Large intestine (tissue), 3 donors: Measurements from ENCODE around the gene C8A. TPM values are rescaled to one million over a fixed set of nuclear protein-coding genes. Genes with fewer than 3 reads are reported as not detected.

Experiments used
- DNase-seq, 2 donors: peaks; one replicate each; pipeline versions ENCODE4 v3.0.0 to v3.0.0-alpha.2; 2013
- H3K27ac ChIP-seq: one replicate; pipeline ENCODE4 v1.5.1; 2013; ENCODE audit warnings: low read length
- H3K27me3 ChIP-seq: 2 replicates; pipeline ENCODE4 v1.6.1; 2013; ENCODE audit warnings: low read length; ENCODE audit not compliant: control insufficient read depth, insufficient read depth
- H3K36me3 ChIP-seq: 2 replicates; pipeline ENCODE4 v1.6.1; 2013; ENCODE audit warnings: low read length; ENCODE audit not compliant: control insufficient read depth, insufficient read depth
- H3K4me1 ChIP-seq: one replicate; pipeline ENCODE4 v1.6.1; 2013; ENCODE audit warnings: low read length; ENCODE audit not compliant: control insufficient read depth, insufficient read depth
- H3K4me3 ChIP-seq: one replicate; pipeline ENCODE4 v1.5.1; 2013; ENCODE audit warnings: low read length
- H3K9me3 ChIP-seq: one replicate; pipeline ENCODE4 v1.6.1; 2013; ENCODE audit warnings: mild to moderate bottlenecking, low read depth, low read length, moderate library complexity; ENCODE audit not compliant: control insufficient read depth
- WGBS: methylation state at CpG from one replicate; pipeline ENCODE4 v1.1.5; 2013; ENCODE audit warnings: low lambda C conversion rate; ENCODE audit not compliant: insufficient coverage; 5-methylcytosine and 5-hydroxymethylcytosine counted together
- polyA plus RNA-seq: library from polyadenylated mRNA; unstranded; fragments of 120-200 nt; gene quantifications from one replicate; pipeline ENCODE4 v1.2.1, GENCODE V29; 2013

The C8A gene
- polyA plus RNA-seq, 1 donor: 0.34 TPM

- H3K4me3 ChIP-seq: no peak overlapping the region
- H3K36me3 ChIP-seq: no peaks in the 10 kb centered on the region
Observed at GRCh38 chr1:56859287-56859686, 4.7 kb downstream of the C8A start.

GRCh38 chr1:56863265-56863992 is 8.8 kb downstream of the C8A start:
- peak overlapping the region; percentile 72 for H3K27ac ChIP-seq
- no peak overlapping the region for H3K4me3 ChIP-seq
- no peaks in the 10 kb centered on the region for H3K9me3 ChIP-seq
- H3K36me3 ChIP-seq: no peaks in the 10 kb centered on the region
- 100% methylated on average over 2 of the region's 3 CpGs for WGBS
- H3K27me3 ChIP-seq: peaks cover 2% of the 10 kb centered on the region
- peak; percentile 39 to 73 for DNase-seq
- H3K4me1 ChIP-seq: peaks cover 6% of the 10 kb centered on the region

More at GRCh38 chr1:56859287-56859686, 4.7 kb downstream of the C8A start:
- DNase-seq: no peak
- peaks cover 15% of the 10 kb centered on the region for H3K4me1 ChIP-seq
- no peaks in the 10 kb centered on the region for H3K9me3 ChIP-seq
- no peak overlapping the region for H3K27ac ChIP-seq
- no peaks in the 10 kb centered on the region for H3K27me3 ChIP-seq

DNA sequence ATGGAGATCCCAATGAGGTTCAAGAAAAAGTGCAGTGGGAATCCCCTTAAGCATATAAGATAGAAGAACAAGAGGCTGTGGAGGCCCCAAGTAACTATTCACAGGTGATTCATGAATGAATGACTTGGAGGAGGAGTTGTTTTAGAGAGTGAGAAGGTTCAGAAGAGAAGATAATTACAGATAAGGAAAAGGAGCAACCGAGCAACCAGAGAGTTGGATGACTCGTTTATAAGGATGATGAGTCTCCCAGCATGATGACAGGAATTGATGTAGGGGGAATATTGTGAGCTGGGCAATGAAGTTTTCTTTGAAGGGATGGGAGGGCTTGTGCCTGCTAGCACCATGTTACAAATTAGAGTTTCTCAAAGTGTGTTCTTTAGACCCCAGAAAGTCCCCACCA is 9.8 kb downstream of the C8A start:
- peaks cover 2% of the 10 kb centered on the region for H3K27me3 ChIP-seq
- H3K4me3 ChIP-seq: no peak overlapping the region
- H3K4me1 ChIP-seq: peaks cover 6% of the 10 kb centered on the region
- peak overlapping the region; percentile 24 for H3K27ac ChIP-seq
- WGBS: 40% methylated on average over 1 of the region's 2 CpGs
- H3K9me3 ChIP-seq: no peaks in the 10 kb centered on the region
- H3K36me3 ChIP-seq: no peaks in the 10 kb centered on the region
- peak in 1 of 2 donors; percentile 49 for DNase-seq

- WGBS: 100% methylated on average over 1 of the region's 2 CpGs
- Histone ChIP-seq H3K27me3 (peaks cover 2% of the 10 kb centered on the region), H3K36me3 (no peaks in the 10 kb centered on the region), H3K27ac (no peak overlapping the region), H3K4me3 (no peak overlapping the region), H3K9me3 (no peaks in the 10 kb centered on the region), H3K4me1 (peaks cover 6% of the 10 kb centered on the region)
- no peak for DNase-seq
Observed at GRCh38 chr1:56866656-56867055, 12.1 kb downstream of the C8A start.

DNA sequence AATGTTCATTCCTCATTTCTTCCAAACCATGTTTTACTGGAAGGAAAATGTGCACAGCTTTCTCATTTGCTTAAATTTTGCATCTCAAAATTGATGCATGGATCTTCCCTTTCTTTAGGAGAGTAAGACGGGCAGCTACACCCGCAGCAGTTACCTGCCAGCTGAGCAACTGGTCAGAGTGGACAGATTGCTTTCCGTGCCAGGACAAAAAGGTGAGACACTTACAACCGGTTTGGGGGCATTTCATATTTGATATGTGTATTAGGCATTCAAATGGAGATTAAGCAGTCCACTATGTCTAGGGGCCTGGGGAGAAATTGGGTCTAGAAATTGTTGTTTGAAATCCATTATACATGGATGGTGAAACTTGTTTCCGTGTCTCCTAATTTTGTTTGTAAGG is 12.9 kb downstream of the C8A start:
- Histone ChIP-seq H3K27ac (no peak overlapping the region), H3K27me3 (peaks cover 2% of the 10 kb centered on the region), H3K4me1 (peaks cover 6% of the 10 kb centered on the region), H3K36me3 (no peaks in the 10 kb centered on the region), H3K4me3 (no peak overlapping the region), H3K9me3 (no peaks in the 10 kb centered on the region)
- no CpG with 5 or more reads among the region's 5 CpGs for WGBS
- no peak for DNase-seq

GRCh38 chr1:56868761-56869160 is 14.2 kb downstream of the C8A start:
- Histone ChIP-seq H3K36me3 (no peaks in the 10 kb centered on the region), H3K9me3 (no peaks in the 10 kb centered on the region), H3K27ac (no peak overlapping the region), H3K4me3 (no peak overlapping the region), H3K4me1 (peaks cover 13% of the 10 kb centered on the region), H3K27me3 (peaks cover 2% of the 10 kb centered on the region)
- no peak for DNase-seq
- 100% methylated on average over 1 of the region's 2 CpGs for WGBS

DNA sequence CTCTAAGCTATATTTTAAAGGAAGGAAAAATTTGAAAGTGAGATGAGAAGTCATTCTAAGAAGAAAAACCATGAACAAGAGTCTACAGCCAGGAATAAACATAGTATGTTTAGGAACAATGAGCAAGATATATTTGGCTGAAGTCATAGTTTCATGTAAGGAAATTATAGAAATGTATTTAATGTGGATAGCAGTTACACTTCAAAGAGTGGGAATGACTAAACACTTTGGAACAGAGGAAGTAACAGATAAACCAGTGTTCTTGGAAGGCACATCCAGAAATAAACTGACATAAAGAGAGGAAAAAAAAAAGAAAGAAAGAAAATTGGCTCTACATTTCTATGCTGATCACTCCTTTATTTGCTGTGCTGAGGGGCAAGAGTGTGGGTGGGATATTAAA is 18.0 kb downstream of the C8A start:
- Histone ChIP-seq H3K4me1 (peaks cover 8% of the 10 kb centered on the region), H3K27me3 (no peaks in the 10 kb centered on the region), H3K4me3 (no peak overlapping the region), H3K27ac (no peak overlapping the region), H3K9me3 (no peaks in the 10 kb centered on the region), H3K36me3 (no peaks in the 10 kb centered on the region)
- DNase-seq: no peak

GRCh38 chr1:56873213-56873612 is 18.6 kb downstream of the C8A start:
- H3K4me1 ChIP-seq: peaks cover 8% of the 10 kb centered on the region
- H3K4me3 ChIP-seq: no peak overlapping the region
- WGBS: no CpG with 5 or more reads among the region's 1 CpG
- H3K27me3 ChIP-seq: no peaks in the 10 kb centered on the region
- no peak for DNase-seq
- H3K9me3 ChIP-seq: no peaks in the 10 kb centered on the region
- no peaks in the 10 kb centered on the region for H3K36me3 ChIP-seq
- no peak overlapping the region for H3K27ac ChIP-seq

- H3K9me3 ChIP-seq: no peaks in the 10 kb centered on the region
- H3K4me1 ChIP-seq: peaks cover 8% of the 10 kb centered on the region
- H3K4me3 ChIP-seq: no peak overlapping the region
- H3K27ac ChIP-seq: no peak overlapping the region
- WGBS: 100% methylated on average over 1 of the region's 4 CpGs
- DNase-seq: no peak
- H3K36me3 ChIP-seq: no peaks in the 10 kb centered on the region
- H3K27me3 ChIP-seq: no peaks in the 10 kb centered on the region
Observed at GRCh38 chr1:56874689-56875088, 20.1 kb downstream of the C8A start.

DNA sequence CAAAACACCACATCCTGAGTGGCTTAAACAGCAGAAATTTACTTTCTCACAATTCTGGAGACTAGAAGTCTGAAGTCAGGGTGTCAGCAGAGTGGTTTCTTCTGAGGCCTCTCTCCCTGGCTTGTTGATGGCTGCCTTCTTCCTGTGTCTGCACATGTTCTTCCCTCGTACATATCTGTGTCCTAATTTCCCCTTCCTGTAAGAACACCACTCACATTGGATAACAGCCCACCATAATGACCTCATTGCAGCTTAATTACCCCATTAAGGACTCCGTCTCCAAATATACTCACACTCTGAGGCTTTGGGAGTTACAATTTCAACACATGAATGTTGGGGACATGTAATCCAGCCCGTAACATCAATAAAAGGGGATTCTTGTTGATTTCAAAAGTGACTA is 23.4 kb downstream of the C8A start:
- Histone ChIP-seq H3K4me1 (peaks cover 17% of the 10 kb centered on the region), H3K27ac (no peak overlapping the region), H3K27me3 (no peaks in the 10 kb centered on the region), H3K4me3 (no peak overlapping the region), H3K36me3 (no peaks in the 10 kb centered on the region), H3K9me3 (no peaks in the 10 kb centered on the region)
- no CpG with 5 or more reads among the region's 3 CpGs for whole genome bisulfite sequencing
- DNase-seq: no peak

DNA sequence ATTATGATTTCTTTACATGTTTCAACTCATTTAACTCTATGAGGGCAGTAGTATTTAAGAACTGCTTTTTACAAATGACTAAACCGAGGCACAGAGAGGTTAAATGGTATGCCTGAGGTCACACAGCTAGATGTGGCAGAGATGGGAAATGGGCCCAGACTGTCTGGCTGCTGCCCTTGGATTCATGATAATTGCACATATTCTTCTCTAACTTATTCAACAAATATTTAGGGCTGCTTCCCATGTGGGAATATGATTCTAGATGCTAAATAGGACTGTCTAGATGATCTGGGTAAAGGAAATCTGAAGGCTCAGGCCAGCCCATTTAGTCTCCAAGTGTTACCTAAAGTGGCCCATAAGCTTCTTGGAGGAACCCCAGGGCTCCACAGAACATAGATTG is 26.2 kb downstream of the C8A start:
- no peak for DNase-seq
- no peaks in the 10 kb centered on the region for H3K27me3 ChIP-seq
- no peak overlapping the region for H3K27ac ChIP-seq
- no peaks in the 10 kb centered on the region for H3K36me3 ChIP-seq
- H3K4me3 ChIP-seq: no peak overlapping the region
- no CpG with 5 or more reads among the region's 1 CpG for WGBS
- H3K4me1 ChIP-seq: peaks cover 9% of the 10 kb centered on the region
- H3K9me3 ChIP-seq: no peaks in the 10 kb centered on the region
